NCI-H82 treated with DMSO at 0.1 percent for 48 hours (cell line): ENCODE measurements around the gene IL1RAPL2.
A peak's percentile ranks its signal among the peaks of the same experiment; 100 is the strongest.
"Not testable (repeated sequence)": the region's sequence is repeated elsewhere in the genome, so short reads cannot be mapped to it uniquely, and the experiment has no call there.

Experiments used
- DNase-seq: peaks from one replicate; lab custom pipeline; 2025; ENCODE audit not compliant: unreplicated experiment; lab: John Stamatoyannopoulos, UW

The IL1RAPL2 gene

DNA sequence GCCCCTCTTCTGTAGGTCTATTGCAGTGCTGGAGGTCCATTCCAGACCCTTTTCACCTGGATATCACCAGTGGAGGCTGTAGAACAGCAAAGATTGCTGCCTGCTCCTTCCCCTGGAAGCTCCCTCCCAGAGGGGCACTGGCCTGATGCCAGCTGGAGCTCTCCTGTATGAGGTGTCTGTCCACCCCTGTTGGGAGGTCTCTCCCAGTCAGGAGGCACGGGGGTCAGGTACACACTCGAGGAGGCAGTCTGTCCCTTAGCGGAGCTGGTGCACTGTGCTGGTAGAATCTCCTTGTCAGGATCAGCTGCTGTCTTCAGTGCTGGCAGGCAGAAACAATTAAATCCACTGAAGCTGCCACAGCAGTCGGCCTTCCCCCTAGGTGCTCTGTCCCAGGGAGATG is 276.6 kb downstream of the IL1RAPL2 start:
- DNase-seq, result no peak

DNA sequence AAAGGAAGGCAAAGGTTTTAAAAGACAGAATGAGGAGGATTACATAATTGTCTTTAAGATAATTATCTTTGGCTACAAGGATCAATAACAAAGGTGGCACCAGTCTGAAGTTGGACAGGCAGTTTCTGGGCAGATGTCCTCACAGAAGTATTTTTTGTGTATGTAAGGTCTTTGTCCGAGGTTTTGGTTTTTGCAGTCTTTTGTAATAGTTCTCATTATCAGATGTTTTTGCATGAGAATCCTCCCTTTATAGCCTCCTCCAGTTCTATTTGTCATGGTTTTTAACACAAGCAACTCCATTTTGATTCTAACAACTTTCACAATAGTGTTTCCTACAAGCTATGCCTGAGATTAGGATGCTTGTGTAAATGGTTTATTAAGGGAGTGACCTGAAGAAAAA is 286.2 kb downstream of the IL1RAPL2 start:
- DNase-seq, result no peak

DNA sequence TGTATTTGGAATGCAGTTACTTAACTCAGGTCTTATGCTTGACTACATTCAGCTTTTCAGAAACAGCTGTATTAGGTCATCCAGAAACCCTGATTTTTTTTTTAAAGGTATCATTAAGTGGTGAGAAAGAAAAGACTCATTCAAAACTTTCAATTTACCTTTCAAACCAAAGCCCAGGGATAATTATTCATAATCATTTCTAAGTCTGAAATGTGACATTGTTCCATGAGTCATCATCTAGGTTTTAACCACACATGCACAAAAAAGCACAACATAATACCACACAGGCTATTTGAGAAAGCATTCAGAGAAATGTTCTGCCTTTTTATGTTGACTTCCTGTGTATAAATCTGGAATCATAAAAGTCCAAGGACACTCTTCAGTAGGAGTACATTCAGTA is 288.2 kb downstream of the IL1RAPL2 start:
- no peak for DNase-seq

DNA sequence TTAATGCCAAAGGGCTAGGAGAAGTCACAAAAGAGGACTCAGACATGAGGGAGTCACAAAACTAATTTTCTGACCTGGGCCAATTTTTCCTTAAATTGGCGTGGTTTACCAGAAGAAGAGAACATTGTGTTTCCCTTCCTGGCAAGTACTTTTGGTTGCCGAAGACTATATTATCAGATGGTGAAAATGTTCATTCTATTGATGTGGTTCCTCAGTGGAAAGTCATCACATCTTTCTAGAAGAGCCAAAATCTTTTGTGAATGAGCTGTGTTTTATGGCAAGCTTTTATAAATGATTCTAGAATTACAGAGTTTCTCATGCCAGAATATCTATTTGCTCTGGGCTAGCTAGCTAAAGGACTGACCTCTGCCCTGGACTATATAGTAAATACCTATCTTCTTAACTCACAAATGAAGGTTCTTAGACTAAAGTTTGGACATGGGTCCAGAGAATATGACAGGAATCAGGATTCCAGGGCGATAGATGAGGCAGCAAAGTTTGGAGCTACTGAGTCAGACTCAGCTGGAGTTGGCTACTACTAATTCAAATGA is 288.9 kb downstream of the IL1RAPL2 start:
- no peak for DNase-seq

DNA sequence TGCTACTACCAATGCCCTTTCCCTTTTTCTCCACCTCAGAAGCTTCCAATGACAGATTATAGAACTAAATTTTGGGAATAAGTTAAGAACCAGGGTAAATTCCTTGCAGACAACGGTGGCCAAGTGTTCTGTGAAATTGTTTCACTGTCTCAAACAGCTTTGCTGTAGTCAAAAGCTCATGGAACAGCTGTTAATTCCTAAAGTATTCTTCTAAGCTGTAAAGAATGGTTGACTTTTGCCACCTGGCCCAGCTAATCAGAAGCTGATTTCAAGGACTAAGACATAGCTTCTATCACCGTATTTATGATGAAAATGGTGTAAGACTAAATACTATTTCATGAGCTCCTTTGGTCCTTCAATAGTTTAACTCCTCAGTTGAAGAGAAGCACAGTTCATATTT is 297.5 kb downstream of the IL1RAPL2 start:
- no peak for DNase-seq

DNA sequence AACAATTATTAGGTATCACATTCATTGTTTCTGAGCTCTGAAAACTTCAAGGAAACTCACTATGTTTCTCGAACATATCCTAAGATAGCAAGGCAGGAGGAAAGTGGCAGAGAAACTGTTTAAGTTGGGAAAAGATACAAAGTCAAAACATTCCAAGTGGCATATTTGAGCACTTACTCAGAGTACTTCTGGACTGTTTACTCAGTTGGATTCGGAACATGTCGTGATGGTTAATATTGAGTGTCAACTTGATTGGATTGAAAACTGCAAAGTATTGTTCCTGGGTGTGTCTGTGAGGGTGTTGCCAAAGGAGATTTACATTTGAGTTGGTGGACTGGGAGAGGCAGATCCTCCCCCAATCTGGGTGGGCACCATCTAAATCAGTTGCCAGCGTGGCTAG is 298.3 kb downstream of the IL1RAPL2 start:
- DNase-seq, result no peak

DNA sequence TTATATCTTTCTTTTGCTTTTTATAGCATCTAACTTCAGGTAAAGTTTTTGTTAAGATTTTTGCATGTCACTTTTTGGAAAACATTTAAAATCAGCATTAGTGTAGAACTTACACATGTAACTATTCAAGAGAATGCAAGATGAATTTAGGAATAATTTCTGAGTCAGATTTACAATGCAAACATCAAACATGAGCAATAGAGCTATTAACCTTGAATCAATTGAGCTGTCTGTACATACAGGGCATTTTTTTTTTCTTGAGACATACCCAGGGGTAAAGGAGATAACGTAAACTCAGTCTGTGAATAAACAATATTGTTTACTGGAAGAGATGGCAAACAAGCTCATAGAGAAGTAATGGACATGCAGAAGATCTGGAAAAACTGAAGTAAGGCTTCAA is 311.5 kb downstream of the IL1RAPL2 start:
- no peak for DNase-seq

DNA sequence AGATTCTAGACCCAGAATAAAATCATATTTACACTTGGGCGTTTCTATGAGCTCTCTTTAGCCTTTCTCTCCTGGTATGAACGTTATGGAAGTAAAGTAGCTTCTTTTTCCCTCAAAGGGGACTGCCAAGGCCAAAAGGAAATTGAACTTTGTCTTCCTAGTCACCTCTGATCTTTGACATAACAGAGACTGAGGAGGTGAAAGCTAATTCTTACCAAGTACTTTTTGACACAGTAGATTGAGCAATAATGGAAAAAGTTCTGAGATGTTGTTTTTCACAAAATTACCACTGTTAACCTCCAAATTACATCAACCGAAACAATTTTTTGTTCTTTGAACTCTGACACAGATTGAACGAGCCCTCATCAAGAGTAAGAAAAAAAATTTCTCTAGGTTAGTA is 336.1 kb downstream of the IL1RAPL2 start:
- DNase-seq, result no peak

DNA sequence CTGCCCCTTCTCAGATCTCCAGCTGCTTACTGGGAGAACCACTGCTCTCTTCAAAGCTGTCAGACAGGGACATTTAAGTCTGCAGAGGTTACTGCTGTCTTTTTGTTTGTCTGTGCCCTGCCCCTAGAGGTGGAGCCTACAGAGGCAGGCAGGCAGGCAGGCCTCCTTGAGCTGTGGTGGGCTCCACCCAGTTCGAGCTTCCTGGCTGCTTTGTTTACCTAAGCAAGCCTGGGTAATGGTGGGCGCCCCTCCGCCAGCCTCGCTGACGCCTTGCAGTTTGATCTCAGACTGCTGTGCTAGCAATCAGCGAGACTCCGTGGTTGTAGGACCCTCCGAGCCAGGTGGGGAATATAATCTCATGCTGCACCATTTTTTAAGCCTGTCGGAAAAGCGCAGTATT is 343.7 kb downstream of the IL1RAPL2 start:
- DNase-seq, result not testable (repeated sequence)

DNA sequence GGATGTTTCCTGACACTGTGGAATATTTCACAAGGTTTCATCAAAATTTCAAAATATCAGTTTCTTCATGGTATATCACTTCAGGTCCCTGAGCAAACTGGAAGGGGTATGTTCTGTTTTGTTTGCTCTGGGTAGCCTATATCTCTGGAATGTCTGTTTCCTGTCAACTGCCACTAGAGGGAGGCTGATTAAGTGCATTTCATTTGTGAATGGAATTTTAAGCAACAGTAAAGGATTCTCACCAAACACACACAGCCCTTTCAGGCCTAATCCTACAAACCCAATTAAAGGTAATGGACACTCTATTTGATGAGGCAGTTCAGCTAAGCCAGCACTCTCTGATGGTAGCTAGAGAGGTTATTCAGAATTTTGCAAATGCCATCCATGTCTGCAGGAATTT is 347.3 kb downstream of the IL1RAPL2 start:
- peak; percentile 83 for DNase-seq

DNA sequence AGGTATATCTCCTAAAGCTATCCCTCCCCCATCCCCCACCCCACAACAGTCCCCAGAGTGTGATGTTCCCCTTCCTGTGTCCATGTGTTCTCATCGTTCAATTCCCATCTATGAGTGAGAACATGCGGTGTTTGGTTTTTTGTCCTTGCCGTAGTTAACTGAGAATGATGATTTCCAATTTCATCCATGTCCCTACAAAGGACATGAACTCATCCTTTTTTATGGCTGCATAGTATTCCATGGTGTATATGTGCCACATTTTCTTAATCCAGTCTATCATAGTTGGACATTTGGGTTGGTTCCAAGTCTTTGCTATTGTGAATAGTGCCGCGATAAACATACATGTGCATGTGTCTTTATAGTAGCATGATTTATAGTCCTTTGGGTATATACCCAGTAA is 348.7 kb downstream of the IL1RAPL2 start:
- not testable (repeated sequence) for DNase-seq

DNA sequence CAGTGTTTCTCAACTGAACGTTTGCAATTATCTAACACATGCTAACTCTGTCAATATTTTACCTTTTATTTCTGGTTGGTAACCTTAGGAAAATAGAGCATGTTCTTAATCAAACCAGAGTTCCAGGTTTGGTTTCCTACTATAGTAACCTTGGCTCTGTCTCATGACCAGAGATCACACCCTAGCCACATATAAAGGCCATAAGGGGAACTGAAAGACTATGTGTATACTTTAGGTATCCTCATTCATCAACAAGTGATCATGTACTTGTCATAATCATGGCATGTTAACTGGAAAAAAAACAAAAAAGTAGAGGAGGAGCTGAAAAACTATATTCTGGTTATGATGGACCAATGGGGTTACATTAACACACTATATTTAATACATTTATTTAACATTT is 352.1 kb downstream of the IL1RAPL2 start:
- no peak for DNase-seq

DNA sequence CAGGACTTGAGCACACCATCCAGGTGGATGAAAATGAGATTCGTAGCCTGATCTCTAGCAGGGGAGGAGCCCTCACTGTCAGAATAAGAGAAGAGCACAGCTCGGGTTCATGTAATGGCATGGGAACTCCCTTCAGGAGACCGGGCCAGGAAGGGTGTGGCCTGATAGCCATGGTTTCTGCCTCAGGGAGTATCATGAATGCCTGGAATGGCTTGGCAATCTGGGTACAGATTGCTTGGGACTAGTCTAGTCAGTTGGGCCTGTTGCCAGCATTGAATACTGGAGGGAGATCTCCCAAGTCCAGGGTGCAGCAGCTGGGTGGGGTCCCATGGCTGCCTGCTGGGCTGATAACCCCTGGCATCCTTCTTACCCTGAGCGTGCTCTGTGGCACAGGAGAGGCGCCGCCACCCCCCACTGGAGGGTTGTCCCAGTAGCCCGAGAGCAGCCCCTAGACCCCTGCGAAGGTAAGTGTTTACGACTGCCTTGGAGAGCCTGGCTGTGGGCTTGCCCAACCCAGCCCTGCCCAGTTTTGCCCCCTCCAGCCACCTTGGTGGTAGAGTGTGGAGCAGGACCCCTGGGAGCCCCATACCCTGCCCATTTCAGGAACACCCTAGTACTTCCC is 355.7 kb downstream of the IL1RAPL2 start:
- no peak for DNase-seq

DNA sequence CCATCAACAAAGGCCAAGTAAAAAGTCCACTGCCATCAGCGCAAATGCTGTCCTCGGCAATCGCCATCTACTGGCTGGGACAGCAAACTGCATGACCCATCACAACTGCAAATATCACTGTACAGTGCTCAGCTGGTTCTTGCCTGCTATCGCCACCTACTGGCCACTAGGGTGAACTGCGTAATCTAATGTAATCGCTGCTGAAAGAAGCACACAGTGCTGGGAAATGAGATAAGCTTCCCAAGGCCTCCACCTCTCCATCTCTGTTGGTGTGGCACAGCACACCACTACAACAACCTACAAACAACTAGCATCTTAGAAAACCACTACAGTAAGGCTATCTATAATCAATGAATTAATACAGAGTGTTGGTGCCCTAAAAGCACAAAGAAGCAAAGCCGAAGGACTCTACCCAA is 356.2 kb downstream of the IL1RAPL2 start:
- peak; percentile 40 for DNase-seq

DNA sequence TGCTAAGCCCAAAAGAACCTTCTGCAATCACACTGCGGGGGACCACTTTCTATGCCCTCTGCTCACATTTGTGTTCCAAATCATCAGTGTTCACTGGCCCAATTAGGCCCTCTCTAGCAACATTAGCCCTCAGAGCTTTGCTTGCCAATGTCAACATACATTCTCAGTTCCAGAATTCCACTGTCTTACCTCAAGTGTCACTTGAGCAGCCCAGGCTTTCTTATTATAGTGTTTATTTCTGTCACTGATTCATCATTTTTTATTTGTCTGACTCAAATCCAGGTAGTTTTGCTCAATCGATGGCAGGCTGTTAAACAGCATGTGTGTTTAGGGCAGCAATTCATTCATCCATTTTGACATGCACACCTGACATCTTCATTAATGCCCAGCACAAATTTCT is 363.3 kb downstream of the IL1RAPL2 start:
- DNase-seq, result no peak

DNA sequence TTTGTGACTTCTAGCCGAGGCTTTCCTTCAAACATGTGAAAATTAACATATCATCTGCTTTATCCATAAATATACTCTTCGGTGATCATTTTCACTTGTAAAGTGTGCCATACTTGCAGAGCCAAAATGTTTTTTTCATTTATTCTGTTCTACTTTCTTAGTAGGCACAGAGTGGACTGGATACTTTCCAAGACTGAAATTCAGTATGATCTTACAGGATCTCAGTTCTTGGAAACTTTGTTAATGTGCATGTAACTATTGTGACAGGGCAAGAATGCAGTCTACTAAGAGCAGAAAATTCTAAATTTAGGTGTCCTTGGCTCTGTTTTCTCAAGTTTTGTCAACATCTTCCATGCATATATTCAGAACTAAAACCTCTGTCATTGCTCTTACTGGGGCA is 369.6 kb downstream of the IL1RAPL2 start:
- no peak for DNase-seq

DNA sequence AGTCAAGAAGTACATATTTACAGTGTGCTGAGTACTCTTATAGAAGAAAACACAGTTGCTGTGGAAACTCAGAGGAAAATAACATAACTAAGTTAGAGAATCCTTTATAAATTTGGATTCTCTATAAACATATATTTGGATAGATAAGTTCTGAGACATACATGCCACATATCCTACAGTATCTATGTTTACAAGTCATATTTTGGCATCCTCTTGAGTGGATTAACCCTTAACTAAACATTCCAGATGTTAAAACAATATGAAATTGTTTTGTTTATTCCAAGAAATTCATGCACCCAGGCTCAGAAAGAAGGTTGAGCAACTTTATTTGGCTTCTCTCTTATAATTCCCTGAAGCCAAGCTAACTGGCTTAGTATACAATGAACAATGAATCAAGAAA is 387.3 kb downstream of the IL1RAPL2 start:
- DNase-seq, result no peak

DNA sequence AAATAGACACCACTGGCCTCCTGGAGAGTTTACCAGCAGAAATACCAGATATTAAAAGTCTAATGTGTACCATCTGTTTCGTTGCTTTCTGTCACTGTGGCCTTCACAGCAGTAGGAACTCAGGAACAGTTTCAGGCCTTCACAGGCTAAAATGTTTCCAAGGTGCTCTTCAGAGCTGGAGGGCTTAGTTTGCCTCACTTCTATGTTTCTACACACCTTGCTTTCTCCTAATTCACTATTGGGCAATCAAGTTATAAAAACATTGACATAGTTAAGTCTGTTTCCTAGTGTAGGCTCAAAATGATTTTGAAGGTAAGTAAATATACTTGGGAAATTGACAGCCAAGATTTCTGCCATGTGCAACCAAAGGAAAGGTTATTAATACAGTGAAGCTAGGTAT is 395.9 kb downstream of the IL1RAPL2 start:
- no peak for DNase-seq

DNA sequence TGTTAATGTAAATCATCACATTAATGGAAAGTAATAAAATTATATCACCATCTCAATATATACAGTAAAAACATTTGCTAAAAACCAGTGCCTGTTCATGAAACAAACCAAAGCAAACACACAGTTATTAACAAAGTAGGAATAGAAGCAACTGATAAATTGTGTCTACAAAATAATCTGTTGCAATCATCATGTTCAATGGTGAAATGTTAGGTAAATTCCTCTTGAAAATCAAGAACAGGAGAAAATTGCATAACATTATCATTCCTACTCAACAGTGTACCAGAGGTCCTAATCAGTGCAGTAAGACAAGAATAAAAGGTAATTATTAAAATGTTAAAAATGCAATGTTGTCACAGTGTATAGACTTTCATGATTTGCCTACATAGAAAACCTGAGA is 402.2 kb downstream of the IL1RAPL2 start:
- no peak for DNase-seq

DNA sequence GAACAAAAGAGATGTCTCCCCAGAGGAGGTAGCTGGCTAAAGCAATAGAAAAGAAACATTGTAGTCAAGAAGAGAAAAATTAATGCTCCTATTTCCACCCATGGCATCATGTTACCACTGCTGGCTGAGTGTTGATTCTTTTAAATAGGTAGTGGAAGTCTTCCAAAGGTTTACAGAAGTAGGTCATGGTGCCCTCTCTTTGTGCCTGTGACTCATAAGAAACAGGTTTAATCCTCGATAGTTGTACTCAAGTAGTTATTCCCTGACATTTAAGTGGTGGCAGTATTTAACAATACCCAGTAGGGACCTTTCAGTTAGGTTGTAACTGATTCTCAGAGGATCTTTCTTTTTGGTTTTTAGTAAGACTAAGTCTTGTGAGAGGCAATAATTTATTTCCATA is 406.7 kb downstream of the IL1RAPL2 start:
- DNase-seq, result peak; percentile 73

DNA sequence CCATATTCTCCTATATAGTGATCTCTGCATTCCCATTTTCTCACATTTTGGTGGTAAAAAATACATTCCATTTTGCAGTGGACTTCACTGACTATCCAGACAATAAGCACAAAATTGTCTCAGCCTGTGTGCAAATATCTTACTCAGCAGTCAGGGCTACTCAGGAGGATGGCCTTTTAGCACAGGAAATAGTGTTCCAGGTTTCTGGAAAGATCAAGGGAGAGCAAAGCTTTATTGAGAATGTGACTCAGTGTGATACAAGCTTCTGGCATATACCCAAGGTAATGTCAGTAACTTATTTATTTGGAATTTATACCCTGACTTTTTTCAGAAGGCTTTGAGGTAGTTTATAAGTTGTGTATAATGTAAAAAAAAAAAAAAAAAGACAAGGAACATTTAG is 421.1 kb downstream of the IL1RAPL2 start:
- no peak for DNase-seq

DNA sequence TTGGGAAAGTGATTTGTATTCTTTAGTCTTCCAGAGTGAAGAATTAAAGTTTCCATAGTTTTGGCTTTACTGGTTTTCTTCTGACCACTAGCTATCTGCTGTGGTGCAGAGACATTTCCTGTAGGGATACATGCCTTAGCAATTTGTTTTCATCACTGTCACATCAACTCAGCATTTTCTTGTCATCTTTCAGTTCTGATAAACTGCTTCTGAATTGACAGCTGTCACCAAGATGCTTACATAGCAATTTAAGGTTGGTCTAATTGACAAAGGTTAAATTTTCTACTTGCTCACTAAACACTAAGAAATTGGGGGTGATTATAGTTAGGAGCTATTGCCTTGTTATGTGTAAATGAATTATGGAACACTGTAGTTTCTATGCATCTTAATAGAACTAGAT is 422.0 kb downstream of the IL1RAPL2 start:
- DNase-seq, result no peak

DNA sequence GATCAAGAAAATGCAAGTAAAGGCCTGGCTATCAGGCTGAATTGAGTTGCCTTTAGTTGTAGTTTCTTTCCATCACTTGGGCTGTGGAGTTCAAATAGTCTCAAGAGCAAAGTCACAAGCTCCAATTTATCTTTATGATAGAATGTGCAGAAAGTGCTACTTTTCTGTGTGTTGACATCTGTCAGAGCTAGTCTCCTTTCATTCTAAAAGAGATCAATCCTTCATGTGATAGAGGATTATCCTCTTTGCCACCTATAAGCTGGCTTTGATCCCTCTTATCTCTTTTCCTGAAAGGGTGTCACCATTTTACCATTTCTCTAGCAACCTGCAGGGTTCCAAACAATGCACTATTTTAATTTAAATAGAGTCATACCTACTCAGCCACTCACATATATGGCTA is 429.5 kb downstream of the IL1RAPL2 start:
- peak; percentile 43 for DNase-seq
